Stomach (tissue), 9 donors: ENCODE results near the gene PIK3CB. TPM values are rescaled to one million over a fixed set of nuclear protein-coding genes. Genes with fewer than 3 reads are reported as not detected.
"Not testable (repeated sequence)": the region's sequence is repeated elsewhere in the genome, so short reads cannot be mapped to it uniquely, and the experiment has no call there.

Experiments used
- DNase-seq, 2 donors: peaks; one replicate each; pipeline versions ENCODE4 v3.0.0 to v3.0.0-alpha.2; 2013 to 2019
- H3K27ac ChIP-seq, 5 donors: fragments of 200-600 bp in 4 of 5; sonication (generic) in 4 of 5; one replicate each; pipeline ENCODE4 v1.5.1; 2013 to 2019; ENCODE audit warnings: mild to moderate bottlenecking in 1 of 5, moderate library complexity in 1 of 5
- H3K27me3 ChIP-seq, 3 donors: fragments of 200-600 bp; sonication (generic); one replicate each; pipeline ENCODE4 v1.5.1; 2017 to 2019; ENCODE audit warnings: mixed run types in 1 of 3
- H3K36me3 ChIP-seq, 4 donors: fragments of 200-600 bp; sonication (generic); 1 replicate in 3 of 4; 2 replicates in 1 of 4; pipeline ENCODE4 v1.5.1; 2016 to 2019
- H3K4me1 ChIP-seq, 4 donors: fragments of 200-600 bp; sonication (generic); one replicate each; pipeline ENCODE4 v1.5.1; 2016 to 2019
- H3K4me3 ChIP-seq, 4 donors: fragments of 200-600 bp; sonication (generic) in 3 of 4; one replicate each; pipeline ENCODE4 v1.5.1; 2016 to 2019; ENCODE audit warnings: mild to moderate bottlenecking in 1 of 4
- H3K9me3 ChIP-seq, 4 donors: fragments of 200-600 bp; sonication (generic); one replicate each; pipeline ENCODE4 v1.5.1; 2016 to 2019
- POLR2A ChIP-seq, 4 donors: fragments of 450-650 bp; IDR thresholded peaks; one replicate each; pipeline ENCODE4 v1.6.1; 2016; ENCODE audit warnings: antibody characterized with exemption in 4 of 4, control low read depth in 2 of 4, mild to moderate bottlenecking in 1 of 4, moderate library complexity in 1 of 4
- POLR2AphosphoS5 ChIP-seq, 3 donors: sonication (generic); formaldehyde crosslinking; IDR thresholded peaks; one replicate each; pipeline ENCODE4 v1.6.1; 2016; ENCODE audit warnings: antibody characterized with exemption in 3 of 3
- WGBS, 5 donors: extraction: QIAGEN DNeasy Blood & Tissue Kit in 3 of 5; methylation state at CpG; one replicate each; pipeline versions ENCODE4 v1.1.5 to v1.1.7; 2013 to 2018; 5-methylcytosine and 5-hydroxymethylcytosine counted together
- intact Hi-C: fragments of 100-400 bp; cut with DNase I; formaldehyde crosslinking; loops from one replicate; pipeline ENCODE4 v1.15.1; 2023; ENCODE audit warnings: low total_unique reads
- polyA plus RNA-seq, 3 donors: library from polyadenylated mRNA; stranded (reverse); fragments of 200-250 nt; gene quantifications; one replicate each; pipeline ENCODE4 v1.2.3, GENCODE V29; 2013
- total RNA-seq, 5 donors: library from RNA; depleted of rRNA; stranded (reverse); fragments of >200 nt; gene quantifications; one replicate each; pipeline versions ENCODE4 v1.1.0 to v1.2.3, GENCODE V29; 2014 to 2016
- donor health status: healthy with polysubstance abuse.
- donor health status: Bipolar disorder and iron deficiency.
- donor health status: healthy.

The PIK3CB gene
- total and polyA plus RNA-seq, 8 donors = 2.9 to 43.7 (median 9.2) TPM

DNA sequence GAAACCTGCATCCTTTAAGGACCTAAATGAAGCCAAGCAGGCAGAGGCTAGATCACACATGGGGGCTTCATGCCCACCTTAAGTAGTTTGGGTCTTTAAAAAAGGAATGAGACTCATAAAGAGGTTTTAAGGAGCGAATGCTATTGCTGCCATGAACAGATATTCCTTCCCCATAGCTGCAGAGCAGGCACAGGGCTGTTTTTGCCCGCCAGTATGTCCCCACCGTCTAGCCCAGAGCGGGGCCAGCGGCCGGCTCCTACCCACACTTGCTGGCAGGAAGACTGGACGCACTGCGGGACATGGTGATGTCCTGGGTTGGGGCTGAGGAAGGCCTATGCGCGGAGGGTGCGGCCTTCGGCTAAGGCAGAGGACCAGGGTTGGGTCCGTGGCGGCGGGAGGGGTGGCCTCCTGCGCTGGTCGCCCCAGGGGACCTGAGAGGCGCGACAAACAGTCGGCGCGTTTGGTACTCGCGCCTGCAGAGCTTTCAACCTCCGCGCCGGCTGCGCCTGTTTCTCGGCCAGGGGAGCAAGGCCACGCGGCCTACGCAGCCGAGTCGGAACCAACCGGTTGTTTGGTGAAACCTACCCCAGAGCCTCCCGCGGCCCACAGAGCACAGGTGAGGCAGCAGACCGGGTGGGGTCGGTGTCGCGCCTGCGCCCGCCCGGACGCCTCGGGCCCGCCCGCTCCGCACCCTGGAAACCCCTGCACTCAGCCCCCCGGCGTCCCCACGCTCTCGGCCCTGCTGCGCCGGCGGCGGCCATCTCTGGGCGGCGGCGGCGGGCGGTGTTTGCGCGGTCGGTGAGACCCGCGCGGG, 226.2 kb downstream of the PIK3CB start, which contains the start of gene FAIM:
FAIM (plus strand) TSS at position 450 of the 814 bp plus-strand sequence. CDS start 10,956 bp downstream, outside the sequence.
- Histone ChIP-seq H3K4me3 (peak within 1 kb of the TSS; percentile 64 to 80 (median 68)), H3K27me3 (no peaks in the 10 kb centered on the region), H3K27ac (peak within 1 kb of the TSS; percentile 89 to 97 (median 92)), H3K4me1 (peaks cover 13 to 25% (median 16%) of the 10 kb centered on the region in 4 donors), H3K9me3 (no peaks in the 10 kb centered on the region), H3K36me3 (no peaks in the 10 kb centered on the region)
- 2 to 5% (median 3%) methylated on average over 12 to 68 of the region's 68 CpGs for WGBS, 5 donors
- intact Hi-C loops = no loop called here
- peak; percentile 71 to 89 for DNase-seq
- peak in 1 of 3 donors; percentile 42 for TF ChIP-seq POLR2AphosphoS5 (IDR thresholded peaks at IDR 0.05)
- no peak for TF ChIP-seq POLR2A (IDR thresholded peaks at IDR 0.05)

- H3K27ac ChIP-seq, H3K9me3 ChIP-seq, DNase-seq, H3K27me3 ChIP-seq, H3K4me3 ChIP-seq, H3K36me3 ChIP-seq, H3K4me1 ChIP-seq: not testable (repeated sequence)
- intact Hi-C loops = loop anchor here (5.0 kb wide), 1 partner anchor 313 kb away; no protein-coding TSS in a partner anchor
- WGBS, 5 donors = 93 to 97% (median 96%) methylated on average over 5 of the region's 5 CpGs
These were observed 230.6 kb downstream of the PIK3CB start for GRCh38 chr3:138604106-138604595.

Other genes with a start within 250 kb of the PIK3CB start
- gene CEP70, start 240.7 kb downstream of the PIK3CB start, total RNA-seq = 10 to 100 TPM; 11.6 to 58.3 (median 27.2) TPM
- 10 to 100 TPM; 10.5 to 16.5 (median 12.1) TPM for gene CEP70, start 240.7 kb downstream of the PIK3CB start, polyA plus RNA-seq
- gene FAIM, start 226.2 kb downstream of the PIK3CB start, total RNA-seq = 10 to 100 TPM in 1 of 5 donors, 1 to 10 TPM in 1, under 1 TPM in 1, not detected in 2; 0.87 to 14.1 (median 5.5) TPM
- 10 to 100 TPM; 13.5 to 17.1 (median 15.6) TPM for gene FAIM, start 226.2 kb downstream of the PIK3CB start, polyA plus RNA-seq
- not detected for gene FOXL2, start 112.2 kb upstream of the PIK3CB start, total RNA-seq
- gene FOXL2, start 112.2 kb upstream of the PIK3CB start, polyA plus RNA-seq = not detected
- not detected for gene FOXL2NB, start 112.3 kb upstream of the PIK3CB start, total RNA-seq
- under 1 TPM in 1 of 3 donors, not detected in 2; 0.03 TPM for gene FOXL2NB, start 112.3 kb upstream of the PIK3CB start, polyA plus RNA-seq
- gene PRR23A, start 171.3 kb upstream of the PIK3CB start, total RNA-seq = not detected
- gene PRR23A, start 171.3 kb upstream of the PIK3CB start, polyA plus RNA-seq = not detected
- gene PRR23B, start 186.0 kb upstream of the PIK3CB start, total RNA-seq = not detected
- not detected for gene PRR23B, start 186.0 kb upstream of the PIK3CB start, polyA plus RNA-seq
- not detected for gene PRR23C, start 210.0 kb upstream of the PIK3CB start, total RNA-seq
- gene PRR23C, start 210.0 kb upstream of the PIK3CB start, polyA plus RNA-seq = not detected